OCI-M2 (cell line): ENCODE measurements around the gene CFAP210.
"Not testable (repeated sequence)": the region's sequence is repeated elsewhere in the genome, so short reads cannot be mapped to it uniquely, and the experiment has no call there.

ENCODE experiments used
- DNase-seq: peaks from one replicate; lab custom pipeline; 2025; ENCODE audit not compliant: unreplicated experiment; lab: John Stamatoyannopoulos, UW

CFAP210 gene

GRCh38 chr2:169713331-169713730 lies 19.1 kb upstream of the CFAP210 start:
- DNase-seq, result no peak

GRCh38 chr2:169712791-169713227 lies 18.6 kb upstream of the CFAP210 start:
- no peak for DNase-seq

GRCh38 chr2:169711751-169712509 lies 17.7 kb upstream of the CFAP210 start:
- DNase-seq, result no peak

- no peak for DNase-seq
Observed at GRCh38 chr2:169709981-169710380, 15.8 kb upstream of the CFAP210 start.

GRCh38 chr2:169709331-169709730 lies 15.1 kb upstream of the CFAP210 start:
- DNase-seq, result no peak

GRCh38 chr2:169707626-169708025 lies 13.4 kb upstream of the CFAP210 start:
- no peak for DNase-seq

- no peak for DNase-seq
Observed at GRCh38 chr2:169705927-169706326, 11.7 kb upstream of the CFAP210 start.

GRCh38 chr2:169704160-169704708 lies 10.0 kb upstream of the CFAP210 start:
- no peak for DNase-seq

- DNase-seq, result no peak
Observed at GRCh38 chr2:169702996-169703395, 8.8 kb upstream of the CFAP210 start.

- DNase-seq, result not testable (repeated sequence)
Observed at GRCh38 chr2:169699173-169699572, 5.0 kb upstream of the CFAP210 start.

GRCh38 chr2:169696381-169696780 lies 2.2 kb upstream of the CFAP210 start:
- no peak for DNase-seq

- no peak for DNase-seq
Observed at GRCh38 chr2:169694894-169695260, 672 bp upstream of the CFAP210 start.

GRCh38 chr2:169693360-169693759 lies 845 bp downstream of the CFAP210 start:
- no peak for DNase-seq

GRCh38 chr2:169692718-169693117 lies 1.5 kb downstream of the CFAP210 start:
- no peak for DNase-seq

- no peak for DNase-seq
Observed at GRCh38 chr2:169690958-169691357, 3.2 kb downstream of the CFAP210 start.

GRCh38 chr2:169687943-169688342 lies 6.3 kb downstream of the CFAP210 start:
- not testable (repeated sequence) for DNase-seq

GRCh38 chr2:169686825-169687224 lies 7.4 kb downstream of the CFAP210 start:
- not testable (repeated sequence) for DNase-seq

- not testable (repeated sequence) for DNase-seq
Observed at GRCh38 chr2:169684712-169685111, 9.5 kb downstream of the CFAP210 start.

- DNase-seq, result no peak
Observed at GRCh38 chr2:169684135-169684565, 10.1 kb downstream of the CFAP210 start.

GRCh38 chr2:169683425-169684134 lies 10.6 kb downstream of the CFAP210 start:
- no peak for DNase-seq

GRCh38 chr2:169683054-169683424 lies 11.2 kb downstream of the CFAP210 start:
- DNase-seq, result no peak

GRCh38 chr2:169676850-169677249 lies 17.4 kb downstream of the CFAP210 start:
- no peak for DNase-seq
